CD4-positive, alpha-beta T cell treated with Interleukin-1 beta for 1 hour (primary cell): ENCODE data around the gene HOXB8.

Experiments used
- DNase-seq, 2 donors: peaks; one replicate each; pipeline ENCODE4 v3.0.0-alpha.2; 2020 to 2022

HOXB8 gene

GRCh38 chr17:48596000-48596734, 18.9 kb downstream of the HOXB8 start:
- no peak for DNase-seq

GRCh38 chr17:48595278-48595999, 19.7 kb downstream of the HOXB8 start:
- no peak for DNase-seq

GRCh38 chr17:48594538-48595277, 20.4 kb downstream of the HOXB8 start:
- no peak for DNase-seq

- peak; percentile 76 to 84 for DNase-seq
Observed at GRCh38 chr17:48593840-48594537, 21.1 kb downstream of the HOXB8 start.

GRCh38 chr17:48593126-48593829, 21.8 kb downstream of the HOXB8 start, which contains the start of gene HOXB5:
HOXB5 (minus strand) TSS chr17:48593779; CDS start chr17:48593682, 97 bp downstream.
- DNase-seq, result no peak

GRCh38 chr17:48592577-48592976, 22.5 kb downstream of the HOXB8 start:
- DNase-seq, result no peak

- no peak for DNase-seq
Observed at GRCh38 chr17:48592057-48592514, 23.0 kb downstream of the HOXB8 start.

- no peak for DNase-seq
Observed at GRCh38 chr17:48591255-48592056, 23.6 kb downstream of the HOXB8 start.

GRCh38 chr17:48590607-48591161, 24.4 kb downstream of the HOXB8 start:
- DNase-seq, result no peak

- no peak for DNase-seq
Observed at GRCh38 chr17:48589831-48590606, 25.1 kb downstream of the HOXB8 start, which contains the start of gene HOXB3. HOXB3 (minus strand) TSS chr17:48590241; CDS start chr17:48552474, 37,767 bp downstream.

- no peak for DNase-seq
Observed at GRCh38 chr17:48589060-48589830, 25.8 kb downstream of the HOXB8 start.

GRCh38 chr17:48588528-48588927, 26.6 kb downstream of the HOXB8 start:
- DNase-seq, result no peak

- no peak for DNase-seq
Observed at GRCh38 chr17:48588074-48588415, 27.0 kb downstream of the HOXB8 start.

- no peak for DNase-seq
Observed at GRCh38 chr17:48587276-48588073, 27.6 kb downstream of the HOXB8 start.

- DNase-seq, result no peak
Observed at GRCh38 chr17:48586355-48587258, 28.5 kb downstream of the HOXB8 start.

- DNase-seq, result no peak
Observed at GRCh38 chr17:48584223-48584741, 30.8 kb downstream of the HOXB8 start.

GRCh38 chr17:48583708-48584222, 31.3 kb downstream of the HOXB8 start:
- DNase-seq, result no peak
